Stimulated activated CD4-positive, alpha-beta T cell treated with anti-CD3 and anti-CD28 coated beads, TNF-alpha, amount 100 ng/mL, for 48 hours (primary cell): ENCODE results near the gene OR51E2.

Source experiments
- DNase-seq, 3 donors: peaks; one replicate each; pipeline ENCODE4 v3.0.0-alpha.2; 2020; ENCODE audit warnings: low read depth in 3 of 3

OR51E2 gene

DNA sequence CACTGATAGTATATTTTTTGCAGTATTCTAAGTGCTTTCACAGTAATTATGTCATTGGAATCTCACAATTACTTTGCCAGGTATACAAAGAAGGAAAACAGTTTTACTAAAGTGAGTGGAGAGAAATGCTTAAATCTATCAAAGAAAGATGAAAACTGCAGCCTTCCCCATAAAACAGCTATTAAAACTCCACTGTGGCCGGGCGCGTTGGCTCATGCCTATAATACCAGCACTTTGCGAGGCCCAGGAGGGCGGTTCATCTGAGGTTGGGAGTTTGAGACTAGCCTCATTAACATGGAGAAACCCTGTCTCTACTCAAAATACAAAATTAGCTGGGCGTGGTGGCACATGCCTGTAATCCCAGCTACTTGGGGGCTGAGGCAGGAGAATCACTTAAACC, 34.8 kb downstream of the OR51E2 start:
- DNase-seq: no peak

DNA sequence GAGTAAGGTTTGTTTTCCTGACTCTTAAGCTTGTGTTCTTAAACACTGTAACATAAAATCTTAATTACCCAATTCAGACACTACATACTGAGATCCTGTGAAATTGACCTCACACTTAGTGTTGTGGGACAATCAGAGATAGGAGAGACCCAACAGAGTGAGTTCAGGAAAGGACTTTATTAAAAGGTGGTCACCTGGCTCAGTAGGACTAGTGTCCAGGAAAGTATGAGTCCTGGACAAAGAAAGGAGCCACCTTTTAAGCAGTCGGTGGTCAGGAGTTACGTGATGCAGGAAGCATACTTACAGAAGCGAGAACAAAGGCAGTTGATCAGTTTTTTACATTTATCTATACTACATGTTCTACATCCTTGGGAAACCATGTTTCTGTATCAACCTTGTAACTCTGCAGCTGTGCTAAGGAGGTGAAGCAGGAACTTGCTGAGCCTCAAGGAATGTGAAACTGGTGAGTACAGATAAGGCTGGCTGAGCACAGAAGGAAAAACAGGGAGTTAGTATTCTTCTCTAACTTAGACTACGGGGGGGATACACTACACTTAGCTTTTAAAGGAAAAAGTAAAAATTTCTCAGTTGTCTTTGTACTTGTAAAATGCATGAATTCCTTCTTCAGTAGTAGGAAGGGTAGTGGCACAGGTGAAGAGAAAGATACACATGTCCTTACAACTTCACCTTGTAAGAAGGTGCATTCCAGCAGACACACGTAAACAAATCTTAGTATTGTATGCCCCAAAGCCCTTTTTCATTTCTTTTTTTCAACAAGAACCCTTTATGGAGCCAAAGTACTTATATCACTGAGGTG, 38.8 kb downstream of the OR51E2 start:
- DNase-seq: no peak

DNA sequence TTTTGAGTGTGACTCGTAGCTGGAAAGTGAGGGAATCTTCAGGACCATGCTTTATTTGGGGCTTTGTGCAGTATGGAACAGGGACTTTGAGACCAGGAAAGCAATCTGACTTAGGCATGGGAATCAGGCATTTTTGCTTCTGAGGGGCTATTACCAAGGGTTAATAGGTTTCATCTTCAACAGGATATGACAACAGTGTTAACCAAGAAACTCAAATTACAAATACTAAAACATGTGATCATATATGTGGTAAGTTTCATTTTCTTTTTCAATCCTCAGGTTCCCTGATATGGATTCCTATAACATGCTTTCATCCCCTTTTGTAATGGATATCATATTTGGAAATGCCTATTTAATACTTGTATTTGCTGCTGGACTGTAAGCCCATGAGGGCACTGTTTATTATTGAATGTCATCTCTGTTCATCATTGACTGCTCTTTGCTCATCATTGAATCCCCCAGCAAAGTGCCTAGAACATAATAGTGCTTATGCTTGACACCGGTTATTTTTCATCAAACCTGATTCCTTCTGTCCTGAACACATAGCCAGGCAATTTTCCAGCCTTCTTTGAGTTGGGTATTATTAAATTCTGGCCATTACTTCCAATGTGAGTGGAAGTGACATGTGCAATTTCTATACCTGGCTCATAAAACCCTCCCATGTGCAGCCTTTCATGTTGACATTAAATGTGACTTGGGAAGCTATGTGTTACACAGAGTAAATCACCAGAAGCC, 42.9 kb downstream of the OR51E2 start:
- DNase-seq: no peak

DNA sequence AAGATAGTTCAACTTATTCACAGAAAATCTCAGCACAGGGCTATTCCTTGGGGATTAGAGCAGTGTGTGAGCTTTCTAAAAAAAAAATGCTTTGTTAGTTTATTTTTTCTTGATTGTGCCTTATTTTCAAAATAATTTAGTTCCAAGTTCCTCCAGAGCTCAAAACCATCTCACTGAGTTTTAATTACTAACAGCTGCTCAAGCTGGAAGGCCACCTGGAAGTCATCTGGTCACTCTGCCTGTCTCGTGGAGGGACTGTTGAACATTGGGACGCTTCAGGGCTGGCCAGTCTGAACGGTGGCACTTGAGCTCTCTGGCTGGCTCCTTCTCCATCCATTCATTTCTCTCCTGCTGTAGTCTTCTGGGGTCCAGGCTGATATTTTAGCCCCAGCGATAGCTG, 49.9 kb downstream of the OR51E2 start:
- no peak for DNase-seq

- no peak for DNase-seq
Observed at GRCh38 chr11:4645974-4646373, 51.7 kb downstream of the OR51E2 start.

DNA sequence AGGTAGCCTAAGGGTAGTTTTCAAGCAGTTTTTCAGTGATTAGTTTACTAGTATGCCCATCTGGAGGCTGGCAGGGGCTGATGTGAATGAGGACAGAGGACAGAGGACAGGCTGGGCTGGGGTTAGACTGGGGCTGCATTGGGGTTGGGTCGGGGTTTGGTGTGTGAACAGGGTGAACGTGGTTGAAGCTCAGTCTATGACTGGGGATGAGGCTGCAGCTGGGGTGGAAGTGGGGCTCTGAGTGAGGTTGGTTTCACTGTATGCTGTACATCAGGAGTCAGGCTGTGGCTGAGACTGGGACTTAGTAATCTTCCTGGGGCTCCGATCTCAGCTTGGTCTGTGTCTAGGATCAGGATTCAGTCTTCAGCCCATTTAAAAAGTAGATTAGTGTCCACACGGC, 53.4 kb downstream of the OR51E2 start:
- no peak for DNase-seq

DNA sequence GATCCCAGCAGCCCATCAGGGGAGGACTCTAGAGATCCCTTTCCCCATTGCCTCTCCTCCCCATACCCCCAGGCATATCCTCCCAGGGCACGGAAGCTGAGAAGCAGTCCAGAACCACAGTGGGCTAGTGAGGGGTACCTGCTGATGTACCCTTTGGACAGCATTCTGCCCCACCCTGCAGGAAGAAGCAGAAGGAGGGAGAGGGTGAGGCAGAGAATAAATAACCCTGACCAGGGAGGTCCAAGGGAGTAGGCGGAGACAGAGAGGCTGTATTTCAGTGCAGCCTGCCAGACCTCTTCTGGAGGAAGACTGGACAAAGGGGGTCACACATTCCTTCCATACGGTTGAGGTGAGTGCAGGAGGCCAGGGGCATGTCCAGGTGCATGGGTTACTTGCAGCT, 54.0 kb downstream of the OR51E2 start, which contains the start of gene OR51E1:
Gene OR51E1, plus strand, starts transcription at position 301 of the 400 bp plus-strand sequence. CDS start 8,545 bp downstream, outside the sequence.
- DNase-seq: no peak

DNA sequence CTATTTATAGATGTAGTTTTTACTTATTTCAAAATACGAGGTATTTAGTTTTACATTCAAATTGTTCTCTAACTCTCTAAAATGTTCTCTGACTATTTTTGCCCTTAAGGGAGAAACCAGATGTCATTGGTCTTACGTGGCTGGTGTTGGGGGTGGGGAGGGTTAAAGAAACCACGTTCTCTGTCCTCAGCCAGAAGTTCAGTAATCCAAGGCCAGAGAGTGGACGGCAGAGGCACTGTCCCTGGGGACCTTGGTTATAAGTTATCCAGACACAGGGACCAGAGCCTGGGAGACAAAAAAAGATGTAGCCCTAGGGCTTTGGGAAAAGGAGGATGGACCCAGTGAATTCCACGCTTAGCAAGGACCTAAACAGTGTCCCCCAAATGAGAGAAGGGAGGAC, 54.6 kb downstream of the OR51E2 start:
- DNase-seq: no peak

DNA sequence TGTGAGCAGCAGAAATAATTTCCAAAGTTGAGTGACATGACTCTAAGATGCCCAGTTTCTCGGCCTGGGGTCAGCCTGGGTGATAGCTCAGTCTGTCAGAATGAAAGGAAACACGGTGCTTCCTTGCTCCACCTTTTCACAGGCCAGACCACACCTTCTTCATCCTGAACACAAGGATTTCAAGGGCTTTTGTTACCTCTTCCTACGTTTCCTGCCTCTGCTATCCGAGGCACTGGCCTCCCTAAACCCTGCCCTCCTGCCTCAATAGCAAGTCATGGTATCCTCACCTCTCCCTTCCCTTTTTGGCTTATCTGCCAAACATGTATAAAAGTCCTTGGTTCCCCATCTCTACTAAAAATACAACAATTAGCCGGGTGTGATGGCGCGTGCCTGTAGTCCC, 55.6 kb downstream of the OR51E2 start:
- no peak for DNase-seq

GRCh38 chr11:4641501-4641900, 56.2 kb downstream of the OR51E2 start:
- no peak for DNase-seq

GRCh38 chr11:4639931-4640330, 57.7 kb downstream of the OR51E2 start:
- DNase-seq: no peak

- no peak for DNase-seq
Observed at GRCh38 chr11:4637662-4638047, 60.0 kb downstream of the OR51E2 start.

DNA sequence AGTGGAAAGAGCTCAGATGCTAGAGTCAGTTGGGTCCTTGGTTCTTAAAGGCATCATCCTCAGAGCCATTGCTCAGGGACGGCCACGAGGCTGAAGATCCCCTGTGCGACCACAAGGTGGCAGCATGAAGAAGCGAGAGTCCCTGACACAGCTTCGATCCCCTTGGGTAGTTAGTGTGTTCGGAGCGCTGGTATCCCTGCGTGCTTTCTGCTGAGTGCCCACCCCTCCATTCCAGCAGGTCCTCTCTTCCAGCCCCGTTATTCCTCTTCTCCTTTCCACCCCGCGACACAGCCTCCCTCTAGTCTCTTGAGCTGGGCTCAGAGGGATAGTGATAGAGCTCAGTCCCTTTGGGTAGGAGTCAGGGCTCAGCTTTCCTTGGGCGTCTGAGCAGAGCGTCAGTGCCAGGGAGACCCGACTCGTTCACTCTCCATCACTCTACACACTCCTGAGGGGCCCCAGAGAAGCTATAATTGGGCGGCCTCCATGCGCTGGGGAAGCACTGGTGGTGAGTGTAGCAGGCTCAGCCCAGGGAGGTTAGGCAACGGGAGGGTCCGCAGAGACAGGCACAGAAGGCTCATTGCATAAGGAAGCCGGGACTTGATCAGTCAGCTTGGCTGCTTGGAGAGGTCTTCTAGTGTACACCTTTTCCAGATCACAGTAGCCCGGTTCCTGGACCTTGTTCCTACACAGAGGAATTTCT, 60.5 kb downstream of the OR51E2 start, which contains the start of gene OR51D1:
Gene OR51D1, plus strand, starts transcription at position 516 of the 700 bp plus-strand sequence. CDS start 2,314 bp downstream, outside the sequence.
- DNase-seq: peak; percentile 47 to 62 (median 52)

DNA sequence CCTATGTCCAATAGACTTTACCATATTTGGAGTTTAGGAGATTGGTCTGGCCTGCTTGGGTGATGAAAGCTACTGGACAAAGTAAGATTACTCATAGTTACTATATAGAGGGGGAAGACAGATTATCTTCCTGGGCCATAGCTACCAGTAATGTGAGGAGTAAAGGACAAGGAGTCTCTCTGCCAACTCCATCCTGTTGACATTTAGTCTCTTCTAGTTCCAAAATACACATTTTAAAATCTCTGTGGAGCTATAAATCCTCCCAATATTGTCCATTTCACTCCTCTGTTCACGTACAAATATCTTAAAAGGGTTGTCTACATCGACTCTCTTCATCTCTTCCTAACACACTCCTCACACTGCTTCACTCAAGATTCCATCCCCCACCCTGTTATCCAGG, 61.5 kb downstream of the OR51E2 start:
- DNase-seq: no peak
